Large intestine (tissue), 3 donors: Measurements from ENCODE around the gene TNKS2. TPM values are rescaled to one million over a fixed set of nuclear protein-coding genes. Genes with fewer than 3 reads are reported as not detected.
"Not testable (repeated sequence)": the region's sequence is repeated elsewhere in the genome, so short reads cannot be mapped to it uniquely, and the experiment has no call there.

Source experiments
- DNase-seq, 2 donors: peaks; one replicate each; pipeline versions ENCODE4 v3.0.0 to v3.0.0-alpha.2; 2013
- H3K27ac ChIP-seq: one replicate; pipeline ENCODE4 v1.5.1; 2013; ENCODE audit warnings: low read length
- H3K27me3 ChIP-seq: 2 replicates; pipeline ENCODE4 v1.6.1; 2013; ENCODE audit warnings: low read length; ENCODE audit not compliant: control insufficient read depth, insufficient read depth
- H3K36me3 ChIP-seq: 2 replicates; pipeline ENCODE4 v1.6.1; 2013; ENCODE audit warnings: low read length; ENCODE audit not compliant: control insufficient read depth, insufficient read depth
- H3K4me1 ChIP-seq: one replicate; pipeline ENCODE4 v1.6.1; 2013; ENCODE audit warnings: low read length; ENCODE audit not compliant: control insufficient read depth, insufficient read depth
- H3K4me3 ChIP-seq: one replicate; pipeline ENCODE4 v1.5.1; 2013; ENCODE audit warnings: low read length
- H3K9me3 ChIP-seq: one replicate; pipeline ENCODE4 v1.6.1; 2013; ENCODE audit warnings: mild to moderate bottlenecking, low read depth, low read length, moderate library complexity; ENCODE audit not compliant: control insufficient read depth
- WGBS: methylation state at CpG from one replicate; pipeline ENCODE4 v1.1.5; 2013; ENCODE audit warnings: low lambda C conversion rate; ENCODE audit not compliant: insufficient coverage; 5-methylcytosine and 5-hydroxymethylcytosine counted together
- polyA plus RNA-seq: library from polyadenylated mRNA; unstranded; fragments of 120-200 nt; gene quantifications from one replicate; pipeline ENCODE4 v1.2.1, GENCODE V29; 2013

Gene TNKS2
- polyA plus RNA-seq, 1 donor, result 30.6 TPM

- H3K9me3 ChIP-seq, result no peaks in the 10 kb centered on the region
- peak overlapping the region; percentile 40 for H3K4me3 ChIP-seq
- peaks cover 18% of the 10 kb centered on the region for H3K27me3 ChIP-seq
- 75% methylated on average over 1 of the region's 6 CpGs for WGBS
- no peak for DNase-seq
- peaks cover 16% of the 10 kb centered on the region for H3K4me1 ChIP-seq
- no peak overlapping the region for H3K27ac ChIP-seq
- no peaks in the 10 kb centered on the region for H3K36me3 ChIP-seq
Measured at GRCh38 chr10:91886954-91887271, 88.7 kb downstream of the TNKS2 start.

- peak in 1 of 2 donors; percentile 32 for DNase-seq
- Histone ChIP-seq H3K27ac (no peak overlapping the region), H3K27me3 (peaks cover 18% of the 10 kb centered on the region), H3K4me1 (peaks cover 16% of the 10 kb centered on the region), H3K36me3 (no peaks in the 10 kb centered on the region), H3K9me3 (no peaks in the 10 kb centered on the region), H3K4me3 (peak overlapping the region; percentile 40)
- 0% methylated on average over 5 of the region's 59 CpGs for WGBS
Measured at GRCh38 chr10:91887272-91888076, 89.2 kb downstream of the TNKS2 start.

- peaks cover 6% of the 10 kb centered on the region for H3K4me1 ChIP-seq
- H3K27me3 ChIP-seq, result peaks cover 18% of the 10 kb centered on the region
- H3K4me3 ChIP-seq, result no peak overlapping the region
- DNase-seq, result no peak
- H3K27ac ChIP-seq, result no peak overlapping the region
- WGBS, result no CpG with 5 or more reads among the region's 1 CpG
- no peaks in the 10 kb centered on the region for H3K9me3 ChIP-seq
- no peaks in the 10 kb centered on the region for H3K36me3 ChIP-seq
Measured at GRCh38 chr10:91891125-91892001, 93.1 kb downstream of the TNKS2 start.

DNA sequence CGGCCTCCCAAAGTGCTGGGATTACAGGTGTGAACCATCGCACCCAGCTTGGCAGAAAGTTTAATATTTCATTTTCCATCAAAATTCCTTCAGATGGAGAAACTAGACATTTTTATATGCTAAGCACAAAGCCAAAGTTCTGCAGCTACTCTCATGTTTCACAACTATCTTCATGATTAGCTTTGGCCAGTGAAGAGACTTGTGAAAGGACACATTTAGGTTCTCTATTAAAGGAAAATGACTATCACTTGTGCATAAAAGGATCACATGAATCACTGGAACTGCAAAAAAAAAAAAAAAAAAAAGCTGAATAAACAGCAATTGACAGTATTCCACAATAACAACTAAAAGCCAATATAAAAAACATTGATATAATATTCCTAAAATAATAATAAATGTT is 94.8 kb downstream of the TNKS2 start:
- no peak overlapping the region for H3K27ac ChIP-seq
- no peaks in the 10 kb centered on the region for H3K9me3 ChIP-seq
- H3K4me1 ChIP-seq, result no peaks in the 10 kb centered on the region
- WGBS, result no CpG with 5 or more reads among the region's 2 CpGs
- H3K36me3 ChIP-seq, result no peaks in the 10 kb centered on the region
- no peak for DNase-seq
- no peak overlapping the region for H3K4me3 ChIP-seq
- peaks cover 10% of the 10 kb centered on the region for H3K27me3 ChIP-seq

DNA sequence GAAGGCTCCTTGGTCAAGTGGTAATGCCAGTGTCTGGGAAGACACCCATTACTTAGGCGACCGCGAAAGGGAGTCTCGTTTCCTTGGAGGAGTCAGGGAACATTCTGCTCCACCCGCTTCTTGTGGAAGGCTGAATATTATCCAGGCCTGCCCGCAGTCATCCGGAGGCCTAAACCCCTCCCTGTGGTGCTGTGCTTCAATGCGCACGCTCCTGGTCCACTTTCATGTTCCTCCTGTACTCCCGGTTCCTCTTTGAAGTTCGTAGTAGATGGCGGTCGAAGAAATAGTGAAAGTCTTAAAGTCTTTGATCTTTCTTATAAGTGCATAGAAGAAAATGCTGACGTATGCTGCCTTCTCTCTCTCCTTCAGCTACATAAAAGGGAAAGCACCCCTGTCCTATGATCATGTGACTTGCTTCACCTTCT is 96.0 kb downstream of the TNKS2 start:
- not testable (repeated sequence) for H3K27me3 ChIP-seq, H3K9me3 ChIP-seq, DNase-seq, H3K4me3 ChIP-seq, H3K4me1 ChIP-seq, H3K36me3 ChIP-seq, H3K27ac ChIP-seq
- 93% methylated on average over 6 of the region's 14 CpGs for WGBS

GRCh38 chr10:91896212-91896756 is 98.1 kb downstream of the TNKS2 start:
- peaks cover 3% of the 10 kb centered on the region for H3K27me3 ChIP-seq
- no peak overlapping the region for H3K4me3 ChIP-seq
- H3K4me1 ChIP-seq, result no peaks in the 10 kb centered on the region
- DNase-seq, result no peak
- no peaks in the 10 kb centered on the region for H3K9me3 ChIP-seq
- no CpG with 5 or more reads among the region's 3 CpGs for WGBS
- H3K36me3 ChIP-seq, result no peaks in the 10 kb centered on the region
- H3K27ac ChIP-seq, result no peak overlapping the region

- Histone ChIP-seq H3K36me3 (no peaks in the 10 kb centered on the region), H3K27me3 (peaks cover 3% of the 10 kb centered on the region), H3K4me1 (no peaks in the 10 kb centered on the region), H3K4me3 (no peak overlapping the region), H3K27ac (no peak overlapping the region), H3K9me3 (no peaks in the 10 kb centered on the region)
- WGBS, result no CpG with 5 or more reads among the region's 8 CpGs
- no peak for DNase-seq
Measured at GRCh38 chr10:91897421-91897820, 99.2 kb downstream of the TNKS2 start.

GRCh38 chr10:91901784-91902677 is 103.8 kb downstream of the TNKS2 start:
- H3K9me3 ChIP-seq, result no peaks in the 10 kb centered on the region
- peak in 1 of 2 donors; percentile 60 for DNase-seq
- H3K27me3 ChIP-seq, result no peaks in the 10 kb centered on the region
- no peak overlapping the region for H3K27ac ChIP-seq
- no peak overlapping the region for H3K4me3 ChIP-seq
- H3K36me3 ChIP-seq, result no peaks in the 10 kb centered on the region
- no CpG with 5 or more reads among the region's 2 CpGs for WGBS
- H3K4me1 ChIP-seq, result no peaks in the 10 kb centered on the region

DNA sequence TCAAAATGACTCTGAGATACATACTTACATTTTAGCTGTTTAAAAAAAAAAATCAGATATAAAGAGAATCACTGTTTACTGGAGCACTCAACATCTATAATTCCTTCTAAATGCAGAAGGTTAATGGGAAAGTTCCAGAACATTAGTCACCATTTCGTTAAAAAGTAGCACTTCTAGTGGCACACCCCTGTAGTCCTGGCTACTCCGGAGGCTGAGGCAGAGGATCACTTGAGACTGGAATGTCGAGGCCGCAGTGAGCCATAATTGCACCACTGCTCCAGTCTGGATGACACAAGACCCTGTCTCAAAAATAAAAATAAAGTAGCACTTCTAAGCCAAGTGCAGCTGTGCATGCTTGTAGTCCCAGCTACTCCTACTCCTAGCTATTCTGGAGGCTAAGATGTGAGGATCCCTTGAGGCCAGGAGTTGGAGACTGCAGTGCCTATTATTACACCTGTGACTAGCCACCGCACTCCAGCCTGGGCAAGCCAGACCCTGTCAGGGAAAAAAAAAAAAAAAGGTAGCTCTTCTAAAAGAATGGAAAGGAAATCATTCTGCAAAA is 108.9 kb downstream of the TNKS2 start:
- WGBS, result no CpG with 5 or more reads among the region's 5 CpGs
- no peak for DNase-seq
- no peaks in the 10 kb centered on the region for H3K9me3 ChIP-seq
- no peaks in the 10 kb centered on the region for H3K36me3 ChIP-seq
- no peak overlapping the region for H3K4me3 ChIP-seq
- H3K27me3 ChIP-seq, result no peaks in the 10 kb centered on the region
- no peaks in the 10 kb centered on the region for H3K4me1 ChIP-seq
- no peak overlapping the region for H3K27ac ChIP-seq
